SKM-1 treated with dmso at 0.1 percent for 144 hours (cell line): ENCODE data around the gene BORCS6.
"Not testable (repeated sequence)": the region's sequence is repeated elsewhere in the genome, so short reads cannot be mapped to it uniquely, and the experiment has no call there.

Experiments
- DNase-seq: peaks from one replicate; lab custom pipeline; 2025; ENCODE audit not compliant: unreplicated experiment; lab: John Stamatoyannopoulos, UW

The BORCS6 gene

GRCh38 chr17:8189711-8190477 lies at the start of gene BORCS6:
BORCS6 (minus strand) TSS chr17:8190180; CDS start chr17:8190140, 40 bp downstream.
- DNase-seq, result peak; percentile 91

- DNase-seq, result no peak
Measured at GRCh38 chr17:8237886-8238285, 47.9 kb upstream of the BORCS6 start.

GRCh38 chr17:8237175-8237574 lies 47.2 kb upstream of the BORCS6 start:
- DNase-seq, result no peak

- DNase-seq, result no peak
Measured at GRCh38 chr17:8235676-8236075, 45.7 kb upstream of the BORCS6 start.

GRCh38 chr17:8234361-8235270 lies 44.6 kb upstream of the BORCS6 start:
- DNase-seq, result no peak

- no peak for DNase-seq
Measured at GRCh38 chr17:8231701-8232100, 41.7 kb upstream of the BORCS6 start.

- no peak for DNase-seq
Measured at GRCh38 chr17:8227238-8227581, 37.2 kb upstream of the BORCS6 start.

- DNase-seq, result peak; percentile 57
Measured at GRCh38 chr17:8226536-8227237, 36.7 kb upstream of the BORCS6 start.

GRCh38 chr17:8225813-8226535 lies 36.0 kb upstream of the BORCS6 start:
- peak; percentile 44 for DNase-seq

- DNase-seq, result no peak
Measured at GRCh38 chr17:8224891-8225812, 35.2 kb upstream of the BORCS6 start.

GRCh38 chr17:8223356-8224126 lies 33.6 kb upstream of the BORCS6 start:
- DNase-seq, result peak; percentile 32

- peak; percentile 67 for DNase-seq
Measured at GRCh38 chr17:8222630-8223355, 32.8 kb upstream of the BORCS6 start.

- no peak for DNase-seq
Measured at GRCh38 chr17:8222380-8222629, 32.3 kb upstream of the BORCS6 start.

- peak; percentile 48 for DNase-seq
Measured at GRCh38 chr17:8221663-8222379, 31.8 kb upstream of the BORCS6 start.

- DNase-seq, result peak; percentile 45
Measured at GRCh38 chr17:8220783-8221662, 31.0 kb upstream of the BORCS6 start.

- DNase-seq, result not testable (repeated sequence)
Measured at GRCh38 chr17:8214000-8214399, 24.0 kb upstream of the BORCS6 start.
